Measurements from ENCODE around the gene CPM.

CPM gene

DNA sequence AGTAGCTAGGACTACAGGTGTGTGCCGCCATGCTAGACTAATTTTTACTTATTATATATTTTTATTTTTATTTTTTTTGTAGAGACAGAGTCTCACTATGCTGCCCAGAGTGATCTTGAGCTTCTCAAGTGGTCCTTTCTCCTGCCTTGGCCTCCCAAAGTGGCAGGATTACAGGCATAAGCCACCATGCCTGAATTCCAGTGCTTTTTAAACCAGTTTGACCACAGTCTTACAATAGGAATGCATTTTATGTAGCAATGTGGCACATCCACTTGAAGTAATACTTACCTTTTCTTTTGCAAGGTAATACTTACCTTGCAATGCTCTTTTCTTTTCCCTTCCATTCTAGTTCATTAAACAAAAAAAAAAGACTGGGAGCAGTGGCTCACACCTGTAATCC lies 38.0 kb upstream of the CPM start:
- TF ChIP-seq TAF1 (IDR thresholded peaks at IDR 0.05; ENCODE audit: borderline replicate concordance, insufficient read depth, low read length) (no peak), POLR2AphosphoS5 (IDR thresholded peaks at IDR 0.05; ENCODE audit: low read depth, low read length) (no peak), SIN3A (IDR thresholded peaks at IDR 0.05; ENCODE audit: borderline replicate concordance, insufficient read depth, low read length) (no peak), FOXP2 (optimal IDR thresholded peaks at IDR 0.05; ENCODE audit: borderline replicate concordance, extremely low read depth, extremely low read length, insufficient read depth) (no peak)
- TF ChIP-seq, protein P1, sequence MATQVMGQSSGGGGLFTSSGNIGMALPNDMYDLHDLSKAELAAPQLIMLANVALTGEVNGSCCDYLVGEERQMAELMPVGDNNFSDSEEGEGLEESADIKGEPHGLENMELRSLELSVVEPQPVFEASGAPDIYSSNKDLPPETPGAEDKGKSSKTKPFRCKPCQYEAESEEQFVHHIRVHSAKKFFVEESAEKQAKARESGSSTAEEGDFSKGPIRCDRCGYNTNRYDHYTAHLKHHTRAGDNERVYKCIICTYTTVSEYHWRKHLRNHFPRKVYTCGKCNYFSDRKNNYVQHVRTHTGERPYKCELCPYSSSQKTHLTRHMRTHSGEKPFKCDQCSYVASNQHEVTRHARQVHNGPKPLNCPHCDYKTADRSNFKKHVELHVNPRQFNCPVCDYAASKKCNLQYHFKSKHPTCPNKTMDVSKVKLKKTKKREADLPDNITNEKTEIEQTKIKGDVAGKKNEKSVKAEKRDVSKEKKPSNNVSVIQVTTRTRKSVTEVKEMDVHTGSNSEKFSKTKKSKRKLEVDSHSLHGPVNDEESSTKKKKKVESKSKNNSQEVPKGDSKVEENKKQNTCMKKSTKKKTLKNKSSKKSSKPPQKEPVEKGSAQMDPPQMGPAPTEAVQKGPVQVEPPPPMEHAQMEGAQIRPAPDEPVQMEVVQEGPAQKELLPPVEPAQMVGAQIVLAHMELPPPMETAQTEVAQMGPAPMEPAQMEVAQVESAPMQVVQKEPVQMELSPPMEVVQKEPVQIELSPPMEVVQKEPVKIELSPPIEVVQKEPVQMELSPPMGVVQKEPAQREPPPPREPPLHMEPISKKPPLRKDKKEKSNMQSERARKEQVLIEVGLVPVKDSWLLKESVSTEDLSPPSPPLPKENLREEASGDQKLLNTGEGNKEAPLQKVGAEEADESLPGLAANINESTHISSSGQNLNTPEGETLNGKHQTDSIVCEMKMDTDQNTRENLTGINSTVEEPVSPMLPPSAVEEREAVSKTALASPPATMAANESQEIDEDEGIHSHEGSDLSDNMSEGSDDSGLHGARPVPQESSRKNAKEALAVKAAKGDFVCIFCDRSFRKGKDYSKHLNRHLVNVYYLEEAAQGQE (IDR thresholded peaks at IDR 0.05; ENCODE audit: insufficient read depth in 1 of 2, low read depth in 2 of 2, low read length in 2 of 2): no peak

DNA sequence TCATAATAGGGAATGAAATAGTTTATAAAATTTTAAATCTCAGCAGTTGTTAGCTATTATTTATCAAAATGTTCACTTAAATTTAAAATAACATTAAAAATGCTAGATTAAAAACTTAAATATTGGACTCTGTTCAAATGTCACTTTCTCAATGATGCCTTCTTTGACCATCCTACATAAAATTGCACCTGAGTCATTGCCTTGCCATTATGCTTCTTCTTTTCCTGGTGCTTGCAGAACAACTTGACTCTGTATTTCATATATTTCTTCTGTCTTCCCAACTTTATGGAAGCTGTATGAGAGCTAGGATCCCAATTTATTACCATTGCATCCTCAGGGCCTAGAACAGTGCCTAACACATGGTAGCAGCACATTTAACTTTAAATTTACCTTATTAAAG lies 37.3 kb upstream of the CPM start:
- TF ChIP-seq TAF1 (IDR thresholded peaks at IDR 0.05; ENCODE audit: borderline replicate concordance, insufficient read depth, low read length) (no peak), SIN3A (IDR thresholded peaks at IDR 0.05; ENCODE audit: borderline replicate concordance, insufficient read depth, low read length) (no peak), POLR2AphosphoS5 (IDR thresholded peaks at IDR 0.05; ENCODE audit: low read depth, low read length) (no peak), FOXP2 (optimal IDR thresholded peaks at IDR 0.05; ENCODE audit: borderline replicate concordance, extremely low read depth, extremely low read length, insufficient read depth) (no peak)
- TF ChIP-seq, protein P1 (IDR thresholded peaks at IDR 0.05; ENCODE audit: insufficient read depth in 1 of 2, low read depth in 2 of 2, low read length in 2 of 2): no peak

DNA sequence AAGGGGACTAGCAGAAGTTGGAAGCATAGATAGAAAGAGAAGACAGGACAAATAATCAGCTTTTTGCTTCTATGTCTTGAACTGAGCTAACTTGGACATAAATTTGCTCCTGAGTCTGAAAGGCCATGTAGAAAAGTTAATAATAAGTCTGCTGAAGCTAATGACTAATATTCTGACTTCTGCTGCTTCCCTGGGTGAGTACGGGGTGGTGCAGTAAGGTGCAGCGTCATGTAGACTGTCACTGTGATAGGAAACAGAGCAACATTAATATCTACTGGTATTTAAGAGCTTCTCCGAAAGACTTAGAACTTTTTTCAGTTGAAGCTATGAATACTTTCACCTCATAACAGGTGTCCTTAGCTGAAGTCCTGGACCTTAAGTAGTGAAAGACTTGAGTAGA lies 34.1 kb upstream of the CPM start:
- TF ChIP-seq SIN3A (IDR thresholded peaks at IDR 0.05; ENCODE audit: borderline replicate concordance, insufficient read depth, low read length) (no peak), TAF1 (IDR thresholded peaks at IDR 0.05; ENCODE audit: borderline replicate concordance, insufficient read depth, low read length) (no peak), FOXP2 (optimal IDR thresholded peaks at IDR 0.05; ENCODE audit: borderline replicate concordance, extremely low read depth, extremely low read length, insufficient read depth) (no peak), POLR2AphosphoS5 (IDR thresholded peaks at IDR 0.05; ENCODE audit: low read depth, low read length) (no peak)
- TF ChIP-seq, protein P1 (IDR thresholded peaks at IDR 0.05; ENCODE audit: insufficient read depth in 1 of 2, low read depth in 2 of 2, low read length in 2 of 2): no peak

DNA sequence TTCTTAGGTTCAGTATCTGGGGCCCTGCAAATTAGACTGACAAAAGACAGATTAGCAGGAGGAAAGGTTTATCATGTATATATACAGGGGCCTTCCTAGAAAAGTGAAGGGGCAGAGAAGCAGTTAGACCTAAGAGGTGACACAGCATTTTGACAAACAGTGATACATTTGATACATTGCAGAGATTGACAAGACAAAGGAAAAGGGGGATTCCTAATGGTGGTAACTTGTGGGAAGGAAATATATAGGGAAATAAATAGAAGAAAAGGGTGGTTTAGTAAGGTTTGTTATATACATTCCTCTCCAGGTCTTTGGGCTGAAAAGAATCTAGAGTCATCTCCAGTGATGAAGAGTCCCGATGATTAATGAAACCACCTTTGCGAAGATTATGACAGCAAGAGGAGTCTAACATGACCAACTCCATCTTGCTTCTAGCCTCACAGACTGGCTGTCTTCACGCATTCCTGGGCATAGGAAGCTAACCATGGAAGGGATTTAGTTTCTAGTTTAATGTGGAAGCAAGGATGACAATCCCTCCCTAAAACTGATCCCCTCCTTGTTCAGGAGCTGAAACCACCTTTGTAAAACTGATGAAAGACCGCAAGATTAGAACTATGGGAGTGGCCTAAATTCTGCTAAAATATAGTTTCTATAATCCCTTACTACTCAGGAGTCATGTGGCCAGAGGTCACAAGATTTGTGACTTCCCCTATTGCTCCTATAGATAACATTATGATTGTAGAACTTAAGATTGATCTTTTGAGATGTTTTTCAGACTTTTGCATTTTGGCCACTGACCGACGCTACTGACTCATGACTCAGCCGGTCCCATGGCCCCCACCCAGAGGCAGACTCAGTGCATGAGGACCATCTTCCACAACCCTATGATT lies 31.1 kb upstream of the CPM start:
- TF ChIP-seq POLR2AphosphoS5 (IDR thresholded peaks at IDR 0.05; ENCODE audit: low read depth, low read length) (no peak), TAF1 (IDR thresholded peaks at IDR 0.05; ENCODE audit: borderline replicate concordance, insufficient read depth, low read length) (no peak), SIN3A (IDR thresholded peaks at IDR 0.05; ENCODE audit: borderline replicate concordance, insufficient read depth, low read length) (no peak), FOXP2 (optimal IDR thresholded peaks at IDR 0.05; ENCODE audit: borderline replicate concordance, extremely low read depth, extremely low read length, insufficient read depth) (no peak)
- TF ChIP-seq, protein P1 (IDR thresholded peaks at IDR 0.05; ENCODE audit: insufficient read depth in 1 of 2, low read depth in 2 of 2, low read length in 2 of 2): no peak

All from PFSK-1 (cell line).